ENCODE data around the gene ADCY9. TPM values are rescaled to one million over a fixed set of nuclear protein-coding genes. Genes with fewer than 3 reads are reported as not detected.
A peak's percentile ranks its signal among the peaks of the same experiment; 100 is the strongest.

ADCY9 gene
- total RNA-seq, 1 experiment from 2014 or later: 11.5 TPM

- Mint-ChIP-seq H3K27me3 (ENCODE audit: low read depth) (no peaks in the 10 kb centered on the region), H3K36me3 (no peaks in the 10 kb centered on the region), H3K27ac (peak overlapping the region; percentile 70; the same call in 1 of the 2 replicates), H3K9me3 (peaks cover 3% of the 10 kb centered on the region; the same call in 1 of the 2 replicates), H3K4me3 (no peak overlapping the region), H3K4me1 (peaks cover 43% of the 10 kb centered on the region)
- DNase-seq (ENCODE audit: low spot score) (no peak), ATAC-seq (no peak)
- ChIA-PET CTCF (interaction anchor here (1.4 to 1.9 kb wide), 3 partner anchors 23 to 248 kb away, joined by 6 to 10 read pairs (median 7); no protein-coding TSS in a partner anchor), POLR2A (interaction anchor here (0.5 kb wide), 1 partner anchor 16 kb away, joined by 3 read pairs; no protein-coding TSS in a partner anchor)
- no peak for TF ChIP-seq TEAD4 (CRISPR knock-in tag; IDR thresholded peaks at IDR 0.05)
- TF ChIP-seq, protein P1, sequence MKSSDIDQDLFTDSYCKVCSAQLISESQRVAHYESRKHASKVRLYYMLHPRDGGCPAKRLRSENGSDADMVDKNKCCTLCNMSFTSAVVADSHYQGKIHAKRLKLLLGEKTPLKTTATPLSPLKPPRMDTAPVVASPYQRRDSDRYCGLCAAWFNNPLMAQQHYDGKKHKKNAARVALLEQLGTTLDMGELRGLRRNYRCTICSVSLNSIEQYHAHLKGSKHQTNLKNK (CRISPR knock-in tag; IDR thresholded peaks at IDR 0.05): no peak
- no peak for TF ChIP-seq ZBTB21 (CRISPR knock-in tag; IDR thresholded peaks at IDR 0.05; ENCODE audit: borderline replicate concordance)
These were observed 110.5 kb downstream of the ADCY9 start for GRCh38 chr16:4005731-4006130.

GRCh38 chr16:4005281-4005680 is 111.0 kb downstream of the ADCY9 start:
- Mint-ChIP-seq H3K4me1 (peaks cover 39% of the 10 kb centered on the region), H3K4me3 (no peak overlapping the region), H3K9me3 (peaks cover 3% of the 10 kb centered on the region; the same call in 1 of the 2 replicates), H3K27me3 (ENCODE audit: low read depth) (no peaks in the 10 kb centered on the region), H3K36me3 (no peaks in the 10 kb centered on the region), H3K27ac (peak overlapping the region; percentile 70; the same call in 1 of the 2 replicates)
- no peak for TF ChIP-seq ZNF121 (CRISPR knock-in tag; IDR thresholded peaks at IDR 0.05)
- ATAC-seq (no peak), DNase-seq (ENCODE audit: low spot score) (no peak)
- POLR2A ChIA-PET: interaction anchor here (0.5 kb wide), 1 partner anchor 16 kb away, joined by 3 read pairs; no protein-coding TSS in a partner anchor
- CTCF ChIA-PET: interaction anchor here (1.3 to 1.9 kb wide), 3 partner anchors 22 to 249 kb away, joined by 4 to 10 read pairs (median 6); no protein-coding TSS in a partner anchor

GRCh38 chr16:4004206-4004605 is 112.0 kb downstream of the ADCY9 start:
- TF ChIP-seq ZNF232 (CRISPR knock-in tag; IDR thresholded peaks at IDR 0.05) (no peak), NFE2L1 (CRISPR knock-in tag; IDR thresholded peaks at IDR 0.05) (no peak), NR3C1 (CRISPR knock-in tag; conservative IDR thresholded peaks at IDR 0.05; ENCODE audit: low read depth) (no peak)
- POLR2A ChIA-PET: no interaction called here
- H3K9me3 Mint-ChIP-seq: no peaks in the 10 kb centered on the region

GRCh38 chr16:4003576-4003975 is 112.7 kb downstream of the ADCY9 start:
- ChIA-PET CTCF (interaction anchor here (1.4 kb wide), 1 partner anchor 400 kb away, joined by 4 read pairs; no protein-coding TSS in a partner anchor), POLR2A (interaction anchor here (0.7 kb wide), 1 partner anchor 130 kb away, joined by 7 read pairs; no protein-coding TSS in a partner anchor)
- no peak for ATAC-seq
- no peak for TF ChIP-seq ZNF425 (CRISPR knock-in tag; conservative IDR thresholded peaks at IDR 0.05)
- no peak for TF ChIP-seq ESRRA (CRISPR knock-in tag; IDR thresholded peaks at IDR 0.05; ENCODE audit: borderline replicate concordance)
- no peak for TF ChIP-seq NR1H2 (CRISPR knock-in tag; IDR thresholded peaks at IDR 0.05)
- TF ChIP-seq HMGXB4 (CRISPR knock-in tag; IDR thresholded peaks at IDR 0.05): no peak
- no peak for TF ChIP-seq ZNF138 (CRISPR knock-in tag; conservative IDR thresholded peaks at IDR 0.05)
- TF ChIP-seq ZNF396 (CRISPR knock-in tag; IDR thresholded peaks at IDR 0.05; ENCODE audit: borderline replicate concordance): no peak
- no peak for TF ChIP-seq JAZF1 (CRISPR knock-in tag; IDR thresholded peaks at IDR 0.05)
- no peak for TF ChIP-seq FOXJ3 (CRISPR knock-in tag; IDR thresholded peaks at IDR 0.05; ENCODE audit: borderline replicate concordance)
- no peak for TF ChIP-seq TEAD4 (CRISPR knock-in tag; IDR thresholded peaks at IDR 0.05)
- TF ChIP-seq, protein P2, sequence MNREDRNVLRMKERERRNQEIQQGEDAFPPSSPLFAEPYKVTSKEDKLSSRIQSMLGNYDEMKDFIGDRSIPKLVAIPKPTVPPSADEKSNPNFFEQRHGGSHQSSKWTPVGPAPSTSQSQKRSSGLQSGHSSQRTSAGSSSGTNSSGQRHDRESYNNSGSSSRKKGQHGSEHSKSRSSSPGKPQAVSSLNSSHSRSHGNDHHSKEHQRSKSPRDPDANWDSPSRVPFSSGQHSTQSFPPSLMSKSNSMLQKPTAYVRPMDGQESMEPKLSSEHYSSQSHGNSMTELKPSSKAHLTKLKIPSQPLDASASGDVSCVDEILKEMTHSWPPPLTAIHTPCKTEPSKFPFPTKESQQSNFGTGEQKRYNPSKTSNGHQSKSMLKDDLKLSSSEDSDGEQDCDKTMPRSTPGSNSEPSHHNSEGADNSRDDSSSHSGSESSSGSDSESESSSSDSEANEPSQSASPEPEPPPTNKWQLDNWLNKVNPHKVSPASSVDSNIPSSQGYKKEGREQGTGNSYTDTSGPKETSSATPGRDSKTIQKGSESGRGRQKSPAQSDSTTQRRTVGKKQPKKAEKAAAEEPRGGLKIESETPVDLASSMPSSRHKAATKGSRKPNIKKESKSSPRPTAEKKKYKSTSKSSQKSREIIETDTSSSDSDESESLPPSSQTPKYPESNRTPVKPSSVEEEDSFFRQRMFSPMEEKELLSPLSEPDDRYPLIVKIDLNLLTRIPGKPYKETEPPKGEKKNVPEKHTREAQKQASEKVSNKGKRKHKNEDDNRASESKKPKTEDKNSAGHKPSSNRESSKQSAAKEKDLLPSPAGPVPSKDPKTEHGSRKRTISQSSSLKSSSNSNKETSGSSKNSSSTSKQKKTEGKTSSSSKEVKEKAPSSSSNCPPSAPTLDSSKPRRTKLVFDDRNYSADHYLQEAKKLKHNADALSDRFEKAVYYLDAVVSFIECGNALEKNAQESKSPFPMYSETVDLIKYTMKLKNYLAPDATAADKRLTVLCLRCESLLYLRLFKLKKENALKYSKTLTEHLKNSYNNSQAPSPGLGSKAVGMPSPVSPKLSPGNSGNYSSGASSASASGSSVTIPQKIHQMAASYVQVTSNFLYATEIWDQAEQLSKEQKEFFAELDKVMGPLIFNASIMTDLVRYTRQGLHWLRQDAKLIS (CRISPR knock-in tag; IDR thresholded peaks at IDR 0.05; ENCODE audit: borderline replicate concordance): no peak
- TF ChIP-seq ZNF317 (CRISPR knock-in tag; IDR thresholded peaks at IDR 0.05; ENCODE audit: borderline replicate concordance, low read depth): no peak
- peak overlapping the region; percentile 92 for H3K27ac Mint-ChIP-seq
- H3K4me1 Mint-ChIP-seq: peaks cover 39% of the 10 kb centered on the region
- DNase-seq (ENCODE audit: low spot score): no peak
- H3K4me3 Mint-ChIP-seq: no peak overlapping the region
- no peaks in the 10 kb centered on the region for H3K9me3 Mint-ChIP-seq
- H3K36me3 Mint-ChIP-seq: no peaks in the 10 kb centered on the region
- no peaks in the 10 kb centered on the region for H3K27me3 Mint-ChIP-seq (ENCODE audit: low read depth)

More at GRCh38 chr16:4004206-4004605, 112.0 kb downstream of the ADCY9 start:
- H3K27ac Mint-ChIP-seq: peak overlapping the region; percentile 61
- no peaks in the 10 kb centered on the region for H3K36me3 Mint-ChIP-seq
- peaks cover 39% of the 10 kb centered on the region for H3K4me1 Mint-ChIP-seq
- no peak for ATAC-seq
- CTCF ChIA-PET: interaction anchor here (0.7 to 1.9 kb wide), 7 partner anchors 21 to 400 kb away, joined by 3 to 10 read pairs (median 4); partner anchors contain the start of gene TFAP4
- no peak for DNase-seq (ENCODE audit: low spot score)
- no peak overlapping the region for H3K4me3 Mint-ChIP-seq
- no peaks in the 10 kb centered on the region for H3K27me3 Mint-ChIP-seq (ENCODE audit: low read depth)
